C4-2B (cell line): ENCODE data around the gene WBP11.

Experiments
- H3K27ac ChIP-seq: fragments of 450-650 bp; 2 replicates; pipeline ENCODE4 v1.5.1; 2017
- ZFX ChIP-seq: fragments of 450-650 bp; IDR thresholded peaks from 2 replicates; pipeline ENCODE4 v1.6.1; 2017
- TF ChIP-seq, protein P1 (sequence below): fragments of 450-650 bp; conservative IDR thresholded peaks from 2 replicates; pipeline ENCODE4 v1.5.1; 2017; ENCODE audit warnings: mild to moderate bottlenecking

The WBP11 gene

DNA sequence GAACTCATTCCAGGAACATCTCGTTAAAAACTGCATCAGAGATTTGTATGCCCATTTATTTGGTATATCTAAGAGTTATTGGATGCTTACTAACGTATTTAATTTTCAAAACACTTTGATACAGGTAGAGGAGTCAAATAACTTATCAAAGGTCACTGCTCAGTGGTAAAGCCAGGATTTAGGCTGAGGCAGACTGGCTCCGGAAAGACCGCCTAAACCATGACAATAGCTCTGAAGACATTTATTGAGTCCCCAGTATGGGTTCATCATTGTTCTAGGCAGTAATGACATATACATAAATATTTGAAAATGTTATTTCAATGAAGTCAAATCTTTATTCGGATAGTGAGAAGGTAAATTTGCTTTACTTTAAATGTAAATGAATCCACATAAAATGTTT, 30.3 kb downstream of the WBP11 start:
- H3K27ac ChIP-seq, result no peak overlapping the region
- TF ChIP-seq, protein P1, sequence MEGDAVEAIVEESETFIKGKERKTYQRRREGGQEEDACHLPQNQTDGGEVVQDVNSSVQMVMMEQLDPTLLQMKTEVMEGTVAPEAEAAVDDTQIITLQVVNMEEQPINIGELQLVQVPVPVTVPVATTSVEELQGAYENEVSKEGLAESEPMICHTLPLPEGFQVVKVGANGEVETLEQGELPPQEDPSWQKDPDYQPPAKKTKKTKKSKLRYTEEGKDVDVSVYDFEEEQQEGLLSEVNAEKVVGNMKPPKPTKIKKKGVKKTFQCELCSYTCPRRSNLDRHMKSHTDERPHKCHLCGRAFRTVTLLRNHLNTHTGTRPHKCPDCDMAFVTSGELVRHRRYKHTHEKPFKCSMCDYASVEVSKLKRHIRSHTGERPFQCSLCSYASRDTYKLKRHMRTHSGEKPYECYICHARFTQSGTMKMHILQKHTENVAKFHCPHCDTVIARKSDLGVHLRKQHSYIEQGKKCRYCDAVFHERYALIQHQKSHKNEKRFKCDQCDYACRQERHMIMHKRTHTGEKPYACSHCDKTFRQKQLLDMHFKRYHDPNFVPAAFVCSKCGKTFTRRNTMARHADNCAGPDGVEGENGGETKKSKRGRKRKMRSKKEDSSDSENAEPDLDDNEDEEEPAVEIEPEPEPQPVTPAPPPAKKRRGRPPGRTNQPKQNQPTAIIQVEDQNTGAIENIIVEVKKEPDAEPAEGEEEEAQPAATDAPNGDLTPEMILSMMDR, result no peak

DNA sequence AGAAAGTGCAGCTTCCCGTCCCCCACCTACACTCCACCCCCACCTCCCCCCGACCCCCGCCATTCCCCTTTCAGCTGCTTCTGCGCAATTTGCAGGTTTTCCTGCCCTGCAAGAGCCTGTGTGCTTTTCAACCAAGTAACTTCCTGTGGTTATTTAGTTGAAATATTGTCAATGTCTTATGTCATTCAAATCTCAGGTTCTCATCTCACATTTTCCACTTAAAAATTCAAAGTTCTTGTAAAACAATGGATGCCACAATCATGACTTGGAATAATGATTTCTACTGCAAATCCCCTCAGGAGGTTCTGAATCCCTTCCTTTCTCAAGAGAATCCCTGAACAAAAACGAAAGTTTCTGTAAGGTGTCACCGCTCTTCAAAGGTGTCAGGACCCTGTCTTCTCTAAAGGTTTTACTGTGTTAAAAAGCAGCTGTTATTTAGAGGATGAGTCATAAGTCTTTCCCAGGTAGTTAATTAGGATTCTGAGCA, 31.6 kb downstream of the WBP11 start:
- peak overlapping the region; percentile 93 for H3K27ac ChIP-seq
- TF ChIP-seq, protein P1, result no peak
- TF ChIP-seq ZFX, result no peak

DNA sequence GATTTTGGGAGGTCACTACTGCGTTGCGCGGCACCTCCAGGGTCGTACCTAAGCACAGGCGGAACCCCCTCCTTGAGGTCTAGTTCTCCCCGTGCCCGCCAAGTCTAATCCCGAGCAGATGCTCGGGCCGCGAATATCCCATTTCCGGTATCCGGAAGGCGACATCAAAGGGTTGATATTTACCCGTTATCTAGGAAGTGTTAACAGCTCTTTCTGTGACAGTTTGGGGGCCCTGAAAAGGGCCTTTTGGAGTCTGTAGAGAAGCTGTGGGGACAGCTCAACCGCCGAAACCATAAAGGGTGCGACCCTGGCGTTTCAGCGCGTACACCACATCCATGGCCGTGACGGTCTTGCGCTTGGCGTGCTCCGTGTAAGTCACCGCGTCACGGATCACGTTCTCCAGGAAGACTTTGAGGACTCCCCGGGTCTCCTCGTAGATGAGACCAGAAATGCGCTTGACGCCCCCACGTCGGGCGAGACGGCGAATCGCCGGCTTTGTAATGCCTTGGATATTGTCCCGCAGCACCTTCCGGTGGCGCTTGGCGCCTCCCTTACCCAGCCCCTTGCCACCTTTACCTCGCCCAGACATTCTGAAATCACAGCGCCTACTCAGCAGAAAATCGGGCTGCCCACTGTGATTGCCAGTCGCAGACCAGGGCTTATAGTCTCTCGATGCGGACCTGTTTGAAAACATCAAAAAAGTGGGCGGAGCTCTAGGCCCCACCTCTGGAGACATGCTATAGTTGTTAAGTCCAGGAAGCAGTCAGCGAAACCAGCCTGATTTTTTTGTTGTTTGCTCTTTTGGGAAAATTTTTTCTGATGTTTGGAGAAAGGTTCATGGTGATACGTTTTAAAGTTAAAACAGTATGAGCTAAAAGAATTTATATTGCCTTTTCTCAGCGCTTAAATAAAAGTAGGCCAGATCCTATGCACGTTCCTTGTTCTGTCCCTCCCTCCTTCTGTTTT, 32.5 kb downstream of the WBP11 start:
- H3K27ac ChIP-seq, result peak overlapping the region; percentile 93
- TF ChIP-seq, protein P1, result no peak

GRCh38 chr12:14769969-14770495, 33.2 kb downstream of the WBP11 start:
- peak overlapping the region; percentile 93 for H3K27ac ChIP-seq
- no peak for TF ChIP-seq ZFX
- TF ChIP-seq, protein P1, result peak; percentile 85

DNA sequence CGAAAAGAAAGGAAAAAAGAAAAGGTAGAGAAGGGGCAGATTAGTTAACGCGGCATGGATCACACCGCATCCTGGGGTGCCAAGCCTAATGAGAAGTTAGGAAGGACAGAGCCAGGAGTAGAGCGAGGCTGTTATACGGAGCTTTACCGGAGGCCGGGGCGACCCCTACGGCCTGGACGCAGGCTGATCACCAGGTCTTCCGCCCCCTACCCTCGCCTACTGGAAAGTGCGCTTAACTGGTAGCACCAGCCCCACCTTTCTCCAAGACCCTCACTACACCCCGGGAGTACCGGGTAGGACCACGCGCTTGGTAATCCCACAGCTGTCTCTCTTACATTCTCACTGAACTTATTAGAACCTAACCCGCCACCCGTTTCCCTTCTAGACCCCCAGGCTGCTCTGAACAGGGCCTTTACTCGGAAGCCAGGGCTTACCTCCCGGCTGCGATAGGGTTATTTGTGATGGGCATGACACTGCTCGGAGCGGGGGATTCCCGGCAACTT, 33.8 kb downstream of the WBP11 start:
- H3K27ac ChIP-seq, result peak overlapping the region; percentile 93
- no peak for TF ChIP-seq ZFX

DNA sequence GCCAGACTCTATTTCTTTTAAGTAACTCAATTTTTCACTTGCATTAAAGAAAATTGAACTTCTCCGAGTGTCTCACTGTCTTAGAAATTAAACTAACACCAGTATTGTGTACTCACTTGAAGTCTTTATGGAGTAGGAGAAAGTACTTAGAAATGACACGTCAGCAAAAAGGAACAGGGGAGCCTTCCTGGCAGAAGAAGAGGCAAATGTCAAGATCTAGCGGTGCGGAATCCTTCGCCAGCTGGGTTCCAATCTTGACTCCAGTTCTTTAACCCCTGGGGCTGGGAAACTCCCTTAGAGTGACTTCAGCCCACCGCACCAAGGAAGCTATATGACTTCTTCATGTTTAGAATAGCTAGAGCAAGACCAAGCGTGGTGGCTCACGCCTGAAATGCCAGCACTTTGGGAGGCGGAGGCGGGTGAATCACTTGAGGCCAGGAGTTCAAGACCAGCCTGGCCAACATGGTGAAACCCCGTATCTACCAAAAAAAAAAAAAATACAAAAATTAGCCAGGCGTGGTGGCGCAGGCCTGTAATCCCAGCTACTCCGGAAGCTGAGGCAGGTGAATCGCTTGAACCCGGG, 34.4 kb downstream of the WBP11 start:
- TF ChIP-seq, protein P1, result no peak
- H3K27ac ChIP-seq, result peak overlapping the region; percentile 93; the same call in 1 of the 2 replicates

DNA sequence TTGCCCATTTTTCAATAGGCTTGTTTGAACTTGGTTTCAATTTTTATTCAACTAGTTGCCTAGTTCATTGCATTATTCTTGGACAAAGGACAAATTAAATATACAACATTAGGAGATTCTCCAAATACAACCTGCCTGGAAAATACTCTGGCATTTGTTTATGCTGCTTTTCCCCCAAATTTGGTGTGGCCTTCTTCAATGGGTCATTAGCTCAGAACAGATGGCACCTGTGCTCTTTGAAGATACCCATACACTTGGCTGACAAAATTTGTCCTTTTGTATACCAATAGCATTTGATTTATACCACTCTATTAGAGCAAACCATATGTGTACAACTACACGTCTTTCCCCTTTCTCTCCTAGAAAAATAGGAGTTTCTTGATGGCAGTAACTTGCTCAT, 35.7 kb downstream of the WBP11 start:
- H3K27ac ChIP-seq, result no peak overlapping the region
- no peak for TF ChIP-seq ZFX
- TF ChIP-seq, protein P1, result no peak
